HepG2 (cell line): ENCODE data around the gene MEI1.

ENCODE experiments used
- CBFB ChIP-seq: sonication (generic); formaldehyde crosslinking; IDR thresholded peaks from 2 replicates; pipeline ENCODE4 v1.4.0; 2020; ENCODE audit warnings: missing genetic modification reagents
- JUN ChIP-seq: sonication (generic); formaldehyde crosslinking; IDR thresholded peaks from 2 replicates; pipeline ENCODE4 v1.4.0; 2020; ENCODE audit warnings: mild to moderate bottlenecking, missing genetic modification reagents
- MED1 ChIP-seq: sonication (generic); formaldehyde crosslinking; IDR thresholded peaks from 2 replicates; pipeline ENCODE4 v1.4.0; 2020; ENCODE audit warnings: missing genetic modification reagents
- POLR2A ChIP-seq, 2 experiments: IDR thresholded peaks; 2 replicates each; pipeline ENCODE4 v1.6.1; 2011; ENCODE audit warnings: low read depth in 2 of 2, low read length in 2 of 2, mild to moderate bottlenecking in 1 of 2, moderate library complexity in 1 of 2; ENCODE audit not compliant: insufficient read depth in 1 of 2
- RAD21 ChIP-seq: fragments of 450-650 bp; formaldehyde crosslinking; IDR thresholded peaks from 2 replicates; pipeline ENCODE4 v1.5.0; 2020; ENCODE audit warnings: mild to moderate bottlenecking
- SMAD1 ChIP-seq: sonication (generic); formaldehyde crosslinking; IDR thresholded peaks from 2 replicates; pipeline ENCODE4 v1.4.0; 2020; ENCODE audit warnings: missing genetic modification reagents, low read depth, mild to moderate bottlenecking, borderline replicate concordance
- SYNCRIP ChIP-seq: fragments of 200-400 bp; formaldehyde crosslinking; IDR thresholded peaks from 2 replicates; pipeline ENCODE4 v1.6.1; 2018; ENCODE audit warnings: mild to moderate bottlenecking, low read depth, low read length; ENCODE audit not compliant: insufficient read depth
- ZBTB7A ChIP-seq: sonication (generic); formaldehyde crosslinking; IDR thresholded peaks from 2 replicates; pipeline ENCODE4 v1.8.0; 2022; ENCODE audit warnings: mild to moderate bottlenecking, missing genetic modification reagents
- ZNF121 ChIP-seq: sonication (generic); formaldehyde crosslinking; IDR thresholded peaks from 2 replicates; pipeline ENCODE4 v1.5.0; 2020; ENCODE audit warnings: mild to moderate bottlenecking, missing genetic modification reagents
- ZNF776 ChIP-seq: sonication (generic); formaldehyde crosslinking; IDR thresholded peaks from 2 replicates; pipeline ENCODE4 v1.4.0; 2020; ENCODE audit warnings: mild to moderate bottlenecking, missing genetic modification reagents
- TF ChIP-seq, protein P1 (sequence below): sonication (generic); formaldehyde crosslinking; IDR thresholded peaks from 2 replicates; pipeline ENCODE4 v1.4.0; 2020; ENCODE audit warnings: missing genetic modification reagents
- TF ChIP-seq, protein P2 (sequence below): sonication (generic); formaldehyde crosslinking; IDR thresholded peaks from 2 replicates; pipeline ENCODE4 v1.4.0; 2020; ENCODE audit warnings: missing genetic modification reagents
- TF ChIP-seq, protein P3 (sequence below): sonication (generic); formaldehyde crosslinking; IDR thresholded peaks from 2 replicates; pipeline ENCODE4 v1.4.0; 2020; ENCODE audit warnings: missing genetic modification reagents, mild to moderate bottlenecking, borderline replicate concordance
- TF ChIP-seq, protein P4 (sequence below): sonication (generic); formaldehyde crosslinking; conservative IDR thresholded peaks from 2 replicates; pipeline ENCODE4 v1.8.0; 2022; ENCODE audit warnings: missing genetic modification reagents

DNA sequence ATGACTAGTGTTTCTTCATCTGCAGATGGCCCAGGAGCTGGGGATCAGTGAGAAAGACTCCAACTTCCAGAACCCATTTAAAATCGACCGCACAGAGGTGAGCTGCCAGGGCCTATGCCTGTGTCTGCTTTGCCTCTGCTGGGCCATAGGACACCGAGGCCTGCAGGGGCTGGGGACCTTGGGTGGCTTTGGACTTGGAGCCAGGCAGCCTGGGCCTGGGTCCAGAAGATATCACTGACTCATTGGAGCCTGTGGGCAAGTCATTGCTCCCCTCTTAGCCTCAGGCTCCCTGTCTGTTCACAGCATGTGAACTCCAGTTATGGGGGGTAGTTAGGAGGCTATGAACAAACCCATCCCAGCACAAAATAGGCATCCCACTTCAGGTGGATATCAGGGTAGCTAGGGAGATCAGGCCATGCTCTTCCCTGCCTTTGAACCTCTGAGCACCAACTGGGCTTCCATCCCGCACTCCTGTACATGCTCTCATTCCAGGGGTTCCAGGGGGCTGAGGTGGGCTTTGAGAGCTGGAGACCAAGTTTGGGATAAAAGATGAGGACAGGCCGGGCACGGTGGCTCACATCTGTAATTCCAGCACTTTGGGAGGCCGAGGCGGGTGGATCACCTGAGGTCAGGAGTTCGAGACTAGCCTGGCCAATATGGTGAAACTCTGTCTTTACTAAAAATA lies 114.6 kb downstream of the MEI1 start:
- TF ChIP-seq, protein P1, sequence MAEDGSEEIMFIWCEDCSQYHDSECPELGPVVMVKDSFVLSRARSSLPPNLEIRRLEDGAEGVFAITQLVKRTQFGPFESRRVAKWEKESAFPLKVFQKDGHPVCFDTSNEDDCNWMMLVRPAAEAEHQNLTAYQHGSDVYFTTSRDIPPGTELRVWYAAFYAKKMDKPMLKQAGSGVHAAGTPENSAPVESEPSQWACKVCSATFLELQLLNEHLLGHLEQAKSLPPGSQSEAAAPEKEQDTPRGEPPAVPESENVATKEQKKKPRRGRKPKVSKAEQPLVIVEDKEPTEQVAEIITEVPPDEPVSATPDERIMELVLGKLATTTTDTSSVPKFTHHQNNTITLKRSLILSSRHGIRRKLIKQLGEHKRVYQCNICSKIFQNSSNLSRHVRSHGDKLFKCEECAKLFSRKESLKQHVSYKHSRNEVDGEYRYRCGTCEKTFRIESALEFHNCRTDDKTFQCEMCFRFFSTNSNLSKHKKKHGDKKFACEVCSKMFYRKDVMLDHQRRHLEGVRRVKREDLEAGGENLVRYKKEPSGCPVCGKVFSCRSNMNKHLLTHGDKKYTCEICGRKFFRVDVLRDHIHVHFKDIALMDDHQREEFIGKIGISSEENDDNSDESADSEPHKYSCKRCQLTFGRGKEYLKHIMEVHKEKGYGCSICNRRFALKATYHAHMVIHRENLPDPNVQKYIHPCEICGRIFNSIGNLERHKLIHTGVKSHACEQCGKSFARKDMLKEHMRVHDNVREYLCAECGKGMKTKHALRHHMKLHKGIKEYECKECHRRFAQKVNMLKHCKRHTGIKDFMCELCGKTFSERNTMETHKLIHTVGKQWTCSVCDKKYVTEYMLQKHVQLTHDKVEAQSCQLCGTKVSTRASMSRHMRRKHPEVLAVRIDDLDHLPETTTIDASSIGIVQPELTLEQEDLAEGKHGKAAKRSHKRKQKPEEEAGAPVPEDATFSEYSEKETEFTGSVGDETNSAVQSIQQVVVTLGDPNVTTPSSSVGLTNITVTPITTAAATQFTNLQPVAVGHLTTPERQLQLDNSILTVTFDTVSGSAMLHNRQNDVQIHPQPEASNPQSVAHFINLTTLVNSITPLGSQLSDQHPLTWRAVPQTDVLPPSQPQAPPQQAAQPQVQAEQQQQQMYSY (CRISPR knock-in tag) = no peak
- TF ChIP-seq, protein P2, sequence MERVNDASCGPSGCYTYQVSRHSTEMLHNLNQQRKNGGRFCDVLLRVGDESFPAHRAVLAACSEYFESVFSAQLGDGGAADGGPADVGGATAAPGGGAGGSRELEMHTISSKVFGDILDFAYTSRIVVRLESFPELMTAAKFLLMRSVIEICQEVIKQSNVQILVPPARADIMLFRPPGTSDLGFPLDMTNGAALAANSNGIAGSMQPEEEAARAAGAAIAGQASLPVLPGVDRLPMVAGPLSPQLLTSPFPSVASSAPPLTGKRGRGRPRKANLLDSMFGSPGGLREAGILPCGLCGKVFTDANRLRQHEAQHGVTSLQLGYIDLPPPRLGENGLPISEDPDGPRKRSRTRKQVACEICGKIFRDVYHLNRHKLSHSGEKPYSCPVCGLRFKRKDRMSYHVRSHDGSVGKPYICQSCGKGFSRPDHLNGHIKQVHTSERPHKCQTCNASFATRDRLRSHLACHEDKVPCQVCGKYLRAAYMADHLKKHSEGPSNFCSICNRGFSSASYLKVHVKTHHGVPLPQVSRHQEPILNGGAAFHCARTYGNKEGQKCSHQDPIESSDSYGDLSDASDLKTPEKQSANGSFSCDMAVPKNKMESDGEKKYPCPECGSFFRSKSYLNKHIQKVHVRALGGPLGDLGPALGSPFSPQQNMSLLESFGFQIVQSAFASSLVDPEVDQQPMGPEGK (CRISPR knock-in tag) = no peak
- TF ChIP-seq CBFB (CRISPR knock-in tag) = no peak
- TF ChIP-seq SMAD1 = no peak
- no peak for TF ChIP-seq ZBTB7A (CRISPR knock-in tag)
- no peak for TF ChIP-seq RAD21 (CRISPR knock-in tag)
- TF ChIP-seq ZNF121 (CRISPR knock-in tag) = no peak
- no peak for TF ChIP-seq SYNCRIP
- no peak for TF ChIP-seq JUN (CRISPR knock-in tag)
- no peak for TF ChIP-seq MED1 (CRISPR knock-in tag)
- TF ChIP-seq POLR2A (IDR thresholded peaks at IDR 0.05; ENCODE audit: insufficient read depth in 1 of 2, low read depth in 2 of 2, low read length in 2 of 2) = no peak
- TF ChIP-seq, protein P3, sequence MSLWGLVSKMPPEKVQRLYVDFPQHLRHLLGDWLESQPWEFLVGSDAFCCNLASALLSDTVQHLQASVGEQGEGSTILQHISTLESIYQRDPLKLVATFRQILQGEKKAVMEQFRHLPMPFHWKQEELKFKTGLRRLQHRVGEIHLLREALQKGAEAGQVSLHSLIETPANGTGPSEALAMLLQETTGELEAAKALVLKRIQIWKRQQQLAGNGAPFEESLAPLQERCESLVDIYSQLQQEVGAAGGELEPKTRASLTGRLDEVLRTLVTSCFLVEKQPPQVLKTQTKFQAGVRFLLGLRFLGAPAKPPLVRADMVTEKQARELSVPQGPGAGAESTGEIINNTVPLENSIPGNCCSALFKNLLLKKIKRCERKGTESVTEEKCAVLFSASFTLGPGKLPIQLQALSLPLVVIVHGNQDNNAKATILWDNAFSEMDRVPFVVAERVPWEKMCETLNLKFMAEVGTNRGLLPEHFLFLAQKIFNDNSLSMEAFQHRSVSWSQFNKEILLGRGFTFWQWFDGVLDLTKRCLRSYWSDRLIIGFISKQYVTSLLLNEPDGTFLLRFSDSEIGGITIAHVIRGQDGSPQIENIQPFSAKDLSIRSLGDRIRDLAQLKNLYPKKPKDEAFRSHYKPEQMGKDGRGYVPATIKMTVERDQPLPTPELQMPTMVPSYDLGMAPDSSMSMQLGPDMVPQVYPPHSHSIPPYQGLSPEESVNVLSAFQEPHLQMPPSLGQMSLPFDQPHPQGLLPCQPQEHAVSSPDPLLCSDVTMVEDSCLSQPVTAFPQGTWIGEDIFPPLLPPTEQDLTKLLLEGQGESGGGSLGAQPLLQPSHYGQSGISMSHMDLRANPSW (CRISPR knock-in tag) = no peak
- TF ChIP-seq, protein P4, sequence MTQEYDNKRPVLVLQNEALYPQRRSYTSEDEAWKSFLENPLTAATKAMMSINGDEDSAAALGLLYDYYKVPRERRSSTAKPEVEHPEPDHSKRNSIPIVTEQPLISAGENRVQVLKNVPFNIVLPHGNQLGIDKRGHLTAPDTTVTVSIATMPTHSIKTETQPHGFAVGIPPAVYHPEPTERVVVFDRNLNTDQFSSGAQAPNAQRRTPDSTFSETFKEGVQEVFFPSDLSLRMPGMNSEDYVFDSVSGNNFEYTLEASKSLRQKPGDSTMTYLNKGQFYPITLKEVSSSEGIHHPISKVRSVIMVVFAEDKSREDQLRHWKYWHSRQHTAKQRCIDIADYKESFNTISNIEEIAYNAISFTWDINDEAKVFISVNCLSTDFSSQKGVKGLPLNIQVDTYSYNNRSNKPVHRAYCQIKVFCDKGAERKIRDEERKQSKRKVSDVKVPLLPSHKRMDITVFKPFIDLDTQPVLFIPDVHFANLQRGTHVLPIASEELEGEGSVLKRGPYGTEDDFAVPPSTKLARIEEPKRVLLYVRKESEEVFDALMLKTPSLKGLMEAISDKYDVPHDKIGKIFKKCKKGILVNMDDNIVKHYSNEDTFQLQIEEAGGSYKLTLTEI = no peak
- no peak for TF ChIP-seq ZNF776 (CRISPR knock-in tag)
